Stimulated activated CD4-positive, alpha-beta T cell treated with anti-CD3 and anti-CD28 coated beads, Interleukin-15, amount 100 ng/mL, for 1 hour (primary cell): Measurements from ENCODE around the gene OR56A3.
"Not testable (repeated sequence)": the region's sequence is repeated elsewhere in the genome, so short reads cannot be mapped to it uniquely, and the experiment has no call there.

ENCODE experiments used
- DNase-seq, 2 donors: peaks; one replicate each; pipeline ENCODE4 v3.0.0-alpha.2; 2020; ENCODE audit warnings: low read depth in 1 of 2, low spot score in 1 of 2

OR56A3 gene, protein sequence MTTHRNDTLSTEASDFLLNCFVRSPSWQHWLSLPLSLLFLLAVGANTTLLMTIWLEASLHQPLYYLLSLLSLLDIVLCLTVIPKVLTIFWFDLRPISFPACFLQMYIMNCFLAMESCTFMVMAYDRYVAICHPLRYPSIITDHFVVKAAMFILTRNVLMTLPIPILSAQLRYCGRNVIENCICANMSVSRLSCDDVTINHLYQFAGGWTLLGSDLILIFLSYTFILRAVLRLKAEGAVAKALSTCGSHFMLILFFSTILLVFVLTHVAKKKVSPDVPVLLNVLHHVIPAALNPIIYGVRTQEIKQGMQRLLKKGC

DNA sequence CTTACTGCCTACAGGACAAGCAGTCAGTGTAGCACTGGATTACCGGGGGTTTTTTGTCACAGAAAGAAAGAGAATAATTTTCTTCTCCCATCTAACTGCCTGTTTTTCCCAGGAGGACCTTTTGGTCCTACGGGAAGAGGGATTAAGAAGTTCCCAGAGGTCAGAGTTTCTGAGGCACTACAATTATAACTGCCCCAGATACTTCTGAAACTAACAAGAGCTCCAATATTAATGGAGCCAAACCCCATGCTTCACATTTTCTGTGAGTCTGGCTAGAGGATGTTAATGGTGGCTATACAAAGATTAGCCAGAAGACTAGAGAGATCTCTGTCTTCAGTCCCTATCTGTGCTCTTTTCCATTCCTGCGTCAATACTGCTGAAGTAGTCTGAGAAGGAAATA is at the start of gene OR56A3:
OR56A3 (plus strand) TSS at position 301 of the 400 bp plus-strand sequence. CDS start 5,096 bp downstream, outside the sequence.
- no peak for DNase-seq

DNA sequence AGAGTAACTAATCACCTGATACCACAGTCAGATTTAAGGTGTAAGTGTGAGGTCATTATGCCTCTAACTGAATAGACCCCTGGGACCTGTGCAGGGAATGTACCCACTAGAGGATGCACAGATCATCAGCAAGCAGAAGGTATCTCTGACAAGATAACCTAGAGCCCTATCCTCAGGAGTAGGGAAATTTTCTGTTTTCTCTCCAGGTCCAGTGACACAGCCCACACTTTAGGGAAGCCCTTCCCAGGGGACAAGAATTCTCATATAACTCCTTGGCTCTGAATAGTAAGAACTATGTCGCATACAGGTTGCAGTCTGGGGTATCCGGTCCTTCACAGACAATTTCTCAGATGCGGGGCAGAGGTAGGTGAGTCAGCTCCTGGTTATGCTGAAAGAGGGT is 49.1 kb upstream of the OR56A3 start, which contains the start of gene OR52E5:
OR52E5 (plus strand) TSS at position 301 of the 400 bp plus-strand sequence. CDS start 7,569 bp downstream, outside the sequence.
- no peak for DNase-seq

DNA sequence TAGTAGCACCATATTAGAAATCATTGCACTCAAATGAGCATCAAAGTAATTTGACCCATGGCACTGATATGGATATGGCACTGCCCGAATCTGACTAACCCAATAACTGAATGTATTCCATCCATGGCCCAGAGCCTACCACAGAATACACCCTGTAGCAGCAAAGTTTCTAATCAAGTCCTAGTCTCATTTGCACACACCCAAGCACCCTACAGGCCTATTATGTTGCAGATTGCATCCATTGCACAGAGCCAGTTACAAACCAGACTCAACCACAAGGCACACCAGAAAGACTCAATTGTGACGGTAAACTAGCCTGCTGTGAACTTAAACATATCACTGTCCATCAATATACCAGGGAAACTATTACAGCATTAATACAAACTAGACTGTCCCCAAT is 42.5 kb upstream of the OR56A3 start:
- DNase-seq, result no peak

DNA sequence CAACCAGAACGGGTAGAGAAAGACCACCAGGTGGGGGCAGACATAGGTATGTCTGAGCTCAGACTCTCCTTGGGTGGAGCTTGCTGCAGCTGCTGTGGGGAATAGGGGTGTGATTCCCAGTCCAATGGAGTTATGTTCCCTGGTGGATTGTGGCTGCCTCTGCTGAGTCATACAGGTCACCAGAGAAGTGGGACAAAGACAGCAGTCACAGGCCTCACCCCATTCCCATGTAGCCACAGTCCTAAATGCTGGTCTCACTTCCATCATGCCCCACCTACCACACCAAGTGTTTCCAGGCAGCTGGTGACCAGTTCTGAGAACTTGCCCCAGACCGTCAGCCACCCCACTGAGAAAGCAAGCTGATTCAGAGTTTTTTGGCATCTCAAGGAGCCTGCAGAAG is 31.5 kb upstream of the OR56A3 start:
- no peak for DNase-seq

DNA sequence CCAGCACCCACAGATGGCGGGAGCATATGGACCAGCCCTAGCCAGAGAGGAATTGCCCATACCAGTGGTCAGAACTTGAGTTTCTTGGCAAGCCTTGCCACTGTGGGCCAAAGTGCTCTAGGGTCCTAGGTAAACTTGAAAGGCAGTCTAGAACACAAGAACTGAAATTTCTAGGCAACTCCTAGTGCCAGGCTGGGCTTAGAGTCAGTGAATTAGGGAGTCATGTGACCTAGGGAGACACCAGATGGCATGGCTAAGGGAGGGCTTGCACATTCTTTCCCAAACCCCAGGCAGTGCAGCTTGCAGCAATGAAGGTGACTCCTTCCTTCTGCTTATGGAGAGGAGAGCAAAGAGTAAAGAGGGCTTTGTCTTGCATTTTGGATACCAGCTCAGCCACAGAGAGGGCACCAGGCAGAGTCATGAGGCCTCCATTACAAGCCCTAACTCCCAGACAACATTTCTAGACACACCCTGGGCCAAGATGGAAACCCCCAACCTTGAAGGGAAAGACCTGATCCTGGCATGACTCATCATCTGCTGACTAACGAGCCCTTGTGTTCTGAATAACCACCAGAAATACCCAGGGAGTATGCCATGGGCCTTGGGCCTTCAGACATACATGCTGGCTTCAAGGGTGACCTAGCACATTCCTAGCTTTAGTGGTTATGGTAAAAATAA is 19.2 kb upstream of the OR56A3 start:
- DNase-seq, result no peak

DNA sequence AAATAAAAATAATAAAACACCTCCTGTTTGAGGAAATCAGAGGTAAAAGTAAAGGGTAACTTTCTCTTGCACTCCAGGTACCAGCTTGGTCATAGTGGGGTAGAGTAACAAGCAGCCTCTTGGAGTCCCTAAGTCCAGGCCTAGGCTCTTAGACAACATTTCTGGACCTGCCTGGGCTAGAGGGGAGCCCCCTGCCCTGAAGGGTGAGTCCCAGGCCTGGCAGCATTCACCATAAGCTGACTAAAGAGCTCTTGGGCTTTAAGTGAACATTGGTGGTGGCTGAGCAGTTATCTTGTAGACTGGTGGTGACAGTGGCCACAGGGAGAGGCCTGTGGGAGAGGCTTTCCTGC is 18.6 kb upstream of the OR56A3 start:
- no peak for DNase-seq

DNA sequence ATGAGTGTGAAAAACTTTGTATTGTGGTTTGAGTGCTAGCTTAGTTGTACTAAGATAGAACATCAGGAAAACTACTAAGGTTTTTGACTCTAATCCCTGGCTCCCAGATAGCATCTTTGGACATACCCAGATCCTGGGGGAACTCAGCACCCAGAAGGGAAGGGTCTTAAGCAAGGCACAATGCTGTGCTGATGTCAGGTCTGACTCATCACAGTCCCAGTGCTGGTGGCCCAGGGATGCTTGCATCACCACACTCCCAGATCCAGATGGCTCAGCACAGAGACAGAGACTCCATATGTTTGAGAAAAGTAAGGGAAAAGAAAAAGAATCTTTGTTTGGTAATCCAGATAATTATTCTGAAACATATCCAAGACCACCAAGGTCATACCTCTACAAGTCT is 18.3 kb upstream of the OR56A3 start:
- DNase-seq, result no peak

DNA sequence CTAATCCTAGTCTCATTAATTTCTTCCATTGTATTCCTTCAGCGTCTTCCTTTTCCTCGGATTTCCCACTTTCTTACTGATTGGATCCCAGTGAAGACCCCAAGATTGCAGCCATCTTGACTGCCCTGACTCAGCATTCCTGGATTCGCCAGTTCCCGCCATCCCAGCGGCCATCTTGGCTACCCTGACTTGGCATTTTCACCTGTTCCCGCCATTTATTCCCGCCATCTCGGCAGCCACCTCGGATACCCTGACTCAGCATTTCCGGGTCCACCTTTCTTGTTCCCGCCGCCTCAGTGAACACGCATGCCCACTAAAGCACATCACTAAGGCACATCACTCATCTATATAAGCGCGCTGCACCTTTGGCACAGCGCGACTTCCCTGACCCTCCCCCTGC is 13.8 kb upstream of the OR56A3 start:
- no peak for DNase-seq

DNA sequence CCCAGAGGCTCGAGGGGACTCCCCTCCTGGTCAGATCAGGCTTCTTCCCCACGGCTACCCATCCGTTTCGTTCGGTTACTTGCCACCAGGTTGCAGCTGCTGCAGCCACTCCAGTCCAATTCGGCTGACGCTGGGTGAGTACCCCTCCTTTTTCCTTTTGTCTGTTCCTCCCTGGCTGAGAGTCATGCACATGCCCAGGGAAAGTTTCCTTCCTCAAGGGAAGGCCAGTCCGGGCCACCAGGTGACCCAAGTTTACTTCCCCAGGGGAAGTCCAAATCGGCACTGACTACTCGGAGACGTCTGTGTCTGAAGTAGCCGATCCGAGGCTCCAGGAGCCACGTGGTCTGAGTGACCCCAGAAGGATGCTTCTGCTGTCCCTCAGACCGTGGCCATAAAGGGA is 13.2 kb upstream of the OR56A3 start:
- no peak for DNase-seq

DNA sequence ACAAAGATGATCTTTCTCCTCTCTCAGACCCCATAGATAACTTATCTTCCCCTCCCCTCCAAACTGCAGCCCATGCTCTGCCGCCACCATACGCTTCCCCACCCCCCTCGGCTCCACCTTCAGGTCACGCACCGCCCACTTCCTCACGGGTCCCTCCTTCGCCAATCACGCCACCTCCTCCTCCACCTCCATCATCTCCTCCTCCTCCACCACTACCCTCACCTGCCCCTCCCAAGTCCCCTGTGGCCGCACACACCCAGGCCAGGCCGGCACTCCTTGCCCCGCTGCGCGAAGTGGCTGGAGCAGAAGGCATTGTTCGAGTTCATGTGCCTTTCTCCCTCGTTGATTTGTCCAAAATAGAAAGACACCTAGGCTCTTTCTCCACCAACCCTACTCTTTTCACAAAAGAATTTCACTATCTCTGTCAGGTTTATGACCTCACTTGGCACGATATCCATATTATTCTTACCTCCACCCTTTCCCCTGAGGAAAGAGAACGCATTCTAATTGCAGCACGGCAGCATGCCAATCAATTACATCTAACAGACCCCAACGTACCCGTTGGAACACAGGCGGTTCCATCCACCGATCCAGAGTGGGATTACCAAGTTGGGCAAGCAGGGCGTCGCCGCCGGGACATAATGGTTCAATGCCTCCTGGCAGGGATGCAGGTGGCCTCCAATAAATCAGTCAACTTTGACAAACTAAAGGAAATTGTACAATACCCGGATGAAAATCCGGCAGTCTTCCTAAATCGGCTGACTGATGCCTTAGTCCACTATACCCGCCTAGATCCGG is 12.3 kb upstream of the OR56A3 start:
- no peak for DNase-seq

DNA sequence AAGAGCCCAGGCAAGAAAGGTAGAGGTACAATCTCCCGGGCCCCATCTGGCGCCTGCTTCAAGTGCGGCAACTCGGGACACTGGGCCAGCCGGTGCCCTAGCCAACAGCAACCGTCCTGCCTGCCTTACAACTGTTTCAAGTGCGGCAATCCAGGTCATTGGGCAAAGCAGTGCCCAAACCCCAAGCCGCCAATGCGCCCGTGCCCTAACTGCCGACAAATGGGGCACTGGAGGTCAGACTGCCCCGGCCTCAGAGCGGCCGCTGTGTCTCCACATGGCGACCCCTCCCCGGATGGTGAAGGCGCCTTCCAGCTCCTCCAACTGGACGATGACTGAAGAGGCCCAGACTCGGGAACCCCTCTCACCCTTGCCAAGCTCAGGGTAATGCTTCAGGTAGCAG is 11.4 kb upstream of the OR56A3 start:
- no peak for DNase-seq

DNA sequence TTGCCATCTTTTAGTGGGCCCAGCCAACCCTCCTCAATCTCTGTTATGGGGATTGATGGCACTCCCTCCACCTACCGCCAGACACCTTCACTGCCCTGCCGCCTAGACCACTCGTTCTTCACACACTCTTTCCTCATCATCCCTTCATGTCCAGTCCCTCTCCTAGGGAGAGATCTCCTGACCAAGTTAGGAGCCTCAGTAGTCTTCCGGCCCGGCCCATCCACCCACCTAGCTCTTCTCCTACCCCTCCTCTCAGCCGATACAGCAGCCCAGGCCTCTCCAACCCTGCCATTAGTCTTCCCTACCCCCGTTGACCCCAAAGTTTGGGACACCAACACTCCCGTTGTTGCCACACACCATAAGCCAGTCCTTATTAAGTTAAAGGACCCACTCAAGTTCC is 11.0 kb upstream of the OR56A3 start:
- no peak for DNase-seq

DNA sequence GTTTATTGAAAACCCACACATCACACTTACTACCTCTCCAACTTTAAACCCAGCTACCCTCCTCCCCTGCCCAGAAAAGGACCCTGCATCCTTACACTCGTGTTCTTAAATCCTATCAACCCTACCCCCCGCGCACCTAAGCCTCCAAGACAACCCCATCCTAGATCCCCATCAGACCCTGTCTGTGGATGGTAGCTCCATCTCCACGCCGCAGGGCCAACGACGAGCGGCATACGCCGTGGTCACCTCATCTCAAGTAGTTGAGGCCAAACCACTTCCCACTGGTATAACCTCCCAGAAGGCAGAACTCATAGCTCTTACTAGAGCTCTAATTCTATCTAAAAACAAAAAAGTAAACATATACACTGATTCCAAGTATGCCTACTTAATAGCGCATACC is 9.4 kb upstream of the OR56A3 start:
- no peak for DNase-seq

DNA sequence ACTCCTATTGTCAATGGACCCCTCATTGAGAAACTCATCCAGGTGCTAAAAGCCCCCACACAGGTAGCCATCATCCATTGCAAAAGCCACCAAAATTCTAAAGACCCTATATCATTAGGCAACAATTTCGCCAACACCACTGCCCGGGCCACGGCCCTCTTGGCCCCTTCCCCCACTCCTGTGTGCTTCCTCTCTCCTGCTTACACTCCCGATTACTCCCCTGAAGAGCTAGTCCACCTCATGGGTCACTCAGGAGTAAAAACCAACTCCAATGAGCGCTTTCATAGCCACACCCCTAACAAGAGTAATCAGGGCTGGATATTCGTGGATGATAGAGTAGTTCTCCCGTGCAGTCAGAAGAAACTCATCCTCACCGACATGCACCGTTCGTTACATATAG is 8.9 kb upstream of the OR56A3 start:
- no peak for DNase-seq

DNA sequence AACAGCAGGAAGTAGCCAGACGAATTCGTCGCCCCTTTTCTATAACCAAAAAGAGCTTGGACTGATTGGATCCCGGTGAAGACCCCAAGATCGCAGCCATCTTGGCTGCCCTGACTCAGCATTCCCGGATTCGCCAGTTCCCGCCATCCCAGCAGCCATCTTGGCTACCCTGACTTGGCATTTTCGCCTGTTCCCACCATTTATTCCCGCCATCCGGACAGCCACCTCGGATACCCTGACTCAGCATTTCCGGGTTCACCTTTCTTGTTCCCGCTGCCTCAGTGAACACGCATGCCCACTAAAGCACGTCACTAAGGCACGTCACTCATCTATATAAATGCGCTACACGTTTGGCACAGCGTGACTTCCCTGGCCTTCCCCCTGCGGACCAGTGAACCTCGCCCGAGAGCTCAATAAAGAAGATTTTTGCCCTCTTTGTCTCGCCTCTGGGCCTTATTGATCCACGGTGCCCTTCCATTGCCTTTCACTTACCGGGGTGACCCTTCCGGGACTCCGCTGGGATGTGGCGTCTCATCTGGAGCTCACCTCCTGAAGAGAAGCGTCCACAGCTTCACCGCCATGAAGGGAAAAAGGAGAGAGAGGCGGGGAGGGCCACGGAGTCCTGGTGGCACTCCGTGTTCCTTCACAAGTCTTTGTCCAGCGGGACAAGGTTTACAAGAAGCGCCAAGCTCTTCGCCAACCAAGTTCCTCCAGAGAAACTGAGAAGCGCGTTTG is 4.0 kb upstream of the OR56A3 start:
- no peak for DNase-seq

DNA sequence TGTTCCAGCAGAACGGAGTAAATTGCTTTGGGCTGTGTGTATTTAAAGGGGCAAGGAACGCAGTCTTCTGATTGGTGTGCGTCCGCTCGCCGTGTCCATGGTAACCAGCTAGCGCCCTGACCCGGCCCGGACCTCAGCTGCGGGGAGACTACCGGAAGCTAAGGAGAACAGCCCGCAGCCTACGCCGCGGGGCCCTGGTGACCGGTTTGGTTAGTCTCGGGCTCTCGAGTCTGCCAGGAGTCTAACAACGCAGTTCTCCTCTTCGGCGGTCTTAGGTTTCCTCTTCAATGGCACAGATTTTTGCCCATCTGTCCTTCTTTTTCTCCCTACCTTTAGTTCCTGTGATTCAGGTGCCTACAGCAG is 3.5 kb upstream of the OR56A3 start:
- DNase-seq, result no peak

DNA sequence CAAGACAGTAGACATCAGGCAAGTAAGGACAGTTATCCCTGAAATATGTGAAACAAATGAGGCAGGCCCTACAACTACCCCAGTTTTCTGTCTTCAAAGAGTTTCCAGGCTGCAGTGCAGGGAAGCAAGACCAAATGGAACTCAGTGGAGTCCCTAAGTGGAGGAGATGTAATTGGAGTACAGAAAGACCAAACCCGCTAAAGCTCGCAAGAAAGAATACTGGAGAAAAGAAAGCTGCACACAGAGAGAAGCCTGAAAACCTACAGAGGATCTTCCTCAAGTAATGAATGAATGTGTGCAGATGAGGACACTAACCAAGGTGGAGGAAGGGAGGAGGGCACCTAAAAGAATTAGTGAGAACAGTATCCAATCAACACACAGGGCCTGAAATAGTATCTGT is 1.3 kb upstream of the OR56A3 start:
- DNase-seq, result no peak

DNA sequence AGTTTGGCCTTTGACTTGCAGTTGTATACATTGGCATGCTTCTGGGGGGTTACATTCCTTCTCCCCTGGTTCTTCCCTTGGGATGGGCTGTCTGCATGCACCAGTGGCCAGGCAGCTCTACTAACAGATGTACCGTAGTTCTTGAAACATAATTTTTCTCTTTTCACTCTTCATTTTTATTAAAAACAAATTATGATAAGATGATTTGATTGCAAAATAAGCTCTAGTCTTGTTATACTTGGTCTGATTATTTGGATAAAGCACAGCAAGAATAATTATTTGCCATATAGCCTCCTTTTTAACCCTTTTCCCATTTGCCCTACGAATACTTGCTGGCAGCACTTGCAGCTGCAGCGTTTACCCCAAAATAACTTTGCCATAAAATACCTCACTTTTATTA is 13.5 kb downstream of the OR56A3 start:
- no peak for DNase-seq

DNA sequence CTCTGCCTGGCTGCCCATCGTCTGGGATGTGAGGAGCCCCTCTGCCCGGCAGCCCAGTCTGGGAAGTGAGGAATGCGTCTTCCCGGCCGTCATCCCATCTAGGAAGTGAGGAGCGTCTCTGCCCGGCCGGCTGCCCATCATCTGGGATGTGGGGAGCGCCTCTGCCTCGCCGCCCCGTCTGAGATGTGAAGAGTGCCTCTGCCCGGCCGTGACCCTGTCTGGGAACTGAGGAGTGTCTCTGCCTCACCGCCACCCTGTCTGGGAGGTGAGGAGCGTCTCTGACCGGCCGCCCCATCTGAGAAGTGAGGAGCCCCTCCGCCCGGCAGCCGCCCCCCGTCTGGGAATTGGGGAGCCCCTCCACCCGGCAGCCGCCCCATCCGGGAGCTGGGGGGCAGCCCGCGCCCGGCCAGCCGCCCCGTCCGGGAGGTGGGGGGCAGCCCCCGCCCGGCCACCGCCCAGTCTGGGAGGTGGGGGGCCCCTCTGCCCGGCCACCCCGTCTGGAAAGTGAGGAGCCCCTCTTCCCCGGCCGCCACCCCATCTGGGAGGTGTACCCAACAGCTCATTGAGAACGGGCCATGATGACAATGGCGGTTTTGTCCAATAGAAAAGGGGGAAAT is 18.8 kb downstream of the OR56A3 start:
- not testable (repeated sequence) for DNase-seq

DNA sequence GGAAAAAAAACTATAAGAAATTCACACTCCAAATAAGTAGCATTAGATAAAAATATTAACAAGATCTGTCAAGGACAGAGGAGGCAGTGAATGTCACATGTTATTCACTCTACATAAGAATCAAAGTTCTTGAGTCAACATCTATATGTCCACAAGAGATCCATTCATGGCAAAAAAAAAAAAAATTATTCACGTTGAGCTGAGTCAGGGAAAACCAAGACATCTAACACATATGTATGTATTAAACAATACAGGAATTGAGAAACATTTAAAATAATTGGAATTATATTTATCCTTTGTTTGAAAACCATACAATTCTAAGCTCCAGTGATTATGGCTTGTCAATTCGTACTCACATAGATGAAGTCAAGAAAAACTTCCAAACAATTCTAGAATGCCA is 24.9 kb downstream of the OR56A3 start:
- DNase-seq, result no peak

DNA sequence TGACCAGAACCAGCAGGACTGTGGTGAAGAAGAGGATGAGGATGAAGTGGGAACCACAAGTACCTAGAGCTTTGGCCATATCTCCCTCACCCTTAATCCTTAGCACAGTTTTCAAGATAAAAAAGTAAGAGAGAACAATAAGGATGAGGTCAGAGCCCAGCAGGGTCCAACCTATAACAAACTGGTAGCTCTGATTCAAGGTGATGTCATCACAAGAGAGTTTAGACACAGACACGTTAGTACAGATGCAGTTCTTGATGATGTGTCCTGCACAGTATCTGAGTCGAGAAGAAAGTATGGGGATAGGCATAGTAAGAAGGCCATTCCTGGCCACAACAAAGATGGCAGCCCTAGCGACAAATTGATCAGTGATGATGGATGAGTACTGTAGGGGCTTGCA is 25.7 kb downstream of the OR56A3 start:
- DNase-seq, result no peak
